NCI-H345 treated with DMSO at 0.1 percent for 48 hours (cell line): ENCODE measurements around the gene BRSK1.
"Not testable (repeated sequence)": the region's sequence is repeated elsewhere in the genome, so short reads cannot be mapped to it uniquely, and the experiment has no call there.

Experiments used
- DNase-seq: peaks from one replicate; lab custom pipeline; 2025; ENCODE audit not compliant: unreplicated experiment; lab: John Stamatoyannopoulos, UW

Gene BRSK1

GRCh38 chr19:55325172-55325571 is 41.4 kb downstream of the BRSK1 start, which contains the start of gene TMEM150B:
Gene TMEM150B (minus strand): TSS chr19:55325341. CDS start chr19:55321036, 4,305 bp downstream.
- no peak for DNase-seq

GRCh38 chr19:55328774-55329318 is 45.0 kb downstream of the BRSK1 start:
- not testable (repeated sequence) for DNase-seq

DNA sequence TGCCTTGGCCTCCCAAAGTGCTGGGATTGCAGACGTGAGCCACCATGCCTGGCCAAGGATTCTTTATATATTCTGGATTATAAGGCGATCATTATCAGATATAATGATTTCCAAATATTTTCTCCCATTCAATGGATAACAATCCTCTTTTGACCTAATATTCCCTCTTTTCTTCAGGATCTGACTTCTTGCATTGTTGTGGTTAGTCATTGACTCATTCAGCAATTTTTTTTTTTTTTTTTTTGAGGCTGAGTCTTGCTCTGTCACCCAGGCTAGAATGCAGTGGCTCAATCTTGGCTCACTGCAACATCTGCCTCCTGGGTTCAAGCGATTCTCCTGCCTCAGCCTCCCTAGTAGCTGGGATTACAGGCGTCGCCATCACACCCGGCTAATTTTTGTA is 46.0 kb downstream of the BRSK1 start:
- DNase-seq = not testable (repeated sequence)

GRCh38 chr19:55333870-55334269 is 50.1 kb downstream of the BRSK1 start:
- no peak for DNase-seq

DNA sequence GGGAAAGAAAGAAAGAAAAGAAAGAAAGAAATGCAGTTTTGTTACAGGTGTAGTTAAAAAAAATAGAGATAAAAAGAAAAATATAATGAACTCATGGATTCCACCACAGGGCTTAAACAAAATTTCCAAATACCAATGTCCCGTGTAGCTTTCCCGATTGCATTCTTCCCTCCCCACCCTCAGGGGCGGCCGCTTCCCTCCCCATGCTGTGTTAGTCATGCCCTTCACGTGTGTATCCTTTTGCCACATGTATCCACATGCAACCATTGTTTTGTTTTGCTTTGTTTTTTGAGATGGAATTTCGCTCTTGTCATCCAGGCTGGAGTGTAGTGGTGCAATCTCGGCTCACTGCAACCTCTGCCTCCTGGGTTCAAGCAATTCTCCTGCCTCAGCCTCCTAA is 52.3 kb downstream of the BRSK1 start:
- no peak for DNase-seq

GRCh38 chr19:55339105-55339888 is 55.5 kb downstream of the BRSK1 start, which contains the start of gene KMT5C:
Gene KMT5C (plus strand): TSS chr19:55339876. CDS start chr19:55341937, 2,061 bp downstream.
- peak; percentile 100 for DNase-seq

GRCh38 chr19:55339889-55340783 is 56.3 kb downstream of the BRSK1 start:
- no peak for DNase-seq

- no peak for DNase-seq
Measured at GRCh38 chr19:55340784-55341147, 57.0 kb downstream of the BRSK1 start.

- DNase-seq = peak; percentile 51
Measured at GRCh38 chr19:55341171-55341588, 57.4 kb downstream of the BRSK1 start.

DNA sequence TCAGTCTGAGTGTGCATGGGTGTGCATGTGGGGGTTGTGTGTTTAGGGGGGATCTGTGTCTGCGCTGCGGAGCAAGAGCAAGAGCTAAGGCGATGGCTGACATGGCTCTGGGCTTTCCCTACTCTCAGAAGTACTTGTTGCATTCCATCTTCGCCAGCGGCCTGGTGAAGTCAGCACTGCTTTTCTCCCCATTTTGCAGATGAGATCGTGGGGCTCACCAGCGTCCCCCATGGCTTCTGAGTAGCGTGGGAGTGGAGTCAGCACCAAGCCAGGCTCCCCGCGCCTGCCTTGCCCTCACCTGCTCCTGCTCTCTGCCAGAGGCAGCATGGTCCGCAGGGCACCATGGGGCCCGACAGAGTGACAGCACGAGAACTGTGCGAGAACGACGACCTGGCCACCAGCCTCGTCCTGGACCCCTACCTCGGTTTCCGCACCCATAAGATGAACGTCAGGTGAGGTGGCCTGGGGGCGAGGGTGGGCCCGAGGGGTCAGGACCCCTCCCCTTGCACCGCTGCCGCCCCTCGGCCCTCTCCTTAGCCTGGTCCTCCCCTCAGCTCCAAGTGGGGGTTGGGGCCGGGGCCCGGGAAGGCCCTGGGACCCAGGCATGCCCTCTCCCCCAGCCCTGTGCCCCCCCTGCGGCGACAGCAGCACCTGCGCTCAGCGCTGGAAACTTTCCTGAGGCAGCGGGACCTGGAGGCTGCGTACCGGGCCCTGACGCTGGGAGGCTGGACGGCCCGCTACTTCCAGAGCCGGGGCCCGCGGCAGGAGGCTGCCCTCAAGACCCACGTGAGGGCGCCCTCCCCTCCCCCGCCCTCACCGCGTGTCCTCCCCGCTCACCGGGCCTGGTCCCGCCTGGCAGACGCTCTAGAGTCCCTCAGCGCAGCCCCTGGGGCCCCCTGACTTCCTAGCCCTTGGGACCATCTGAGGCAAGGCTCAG is 58.1 kb downstream of the BRSK1 start:
- no peak for DNase-seq

- DNase-seq = peak; percentile 18
Measured at GRCh38 chr19:55344444-55344843, 60.6 kb downstream of the BRSK1 start.

GRCh38 chr19:55345101-55345817 is 61.5 kb downstream of the BRSK1 start:
- no peak for DNase-seq

DNA sequence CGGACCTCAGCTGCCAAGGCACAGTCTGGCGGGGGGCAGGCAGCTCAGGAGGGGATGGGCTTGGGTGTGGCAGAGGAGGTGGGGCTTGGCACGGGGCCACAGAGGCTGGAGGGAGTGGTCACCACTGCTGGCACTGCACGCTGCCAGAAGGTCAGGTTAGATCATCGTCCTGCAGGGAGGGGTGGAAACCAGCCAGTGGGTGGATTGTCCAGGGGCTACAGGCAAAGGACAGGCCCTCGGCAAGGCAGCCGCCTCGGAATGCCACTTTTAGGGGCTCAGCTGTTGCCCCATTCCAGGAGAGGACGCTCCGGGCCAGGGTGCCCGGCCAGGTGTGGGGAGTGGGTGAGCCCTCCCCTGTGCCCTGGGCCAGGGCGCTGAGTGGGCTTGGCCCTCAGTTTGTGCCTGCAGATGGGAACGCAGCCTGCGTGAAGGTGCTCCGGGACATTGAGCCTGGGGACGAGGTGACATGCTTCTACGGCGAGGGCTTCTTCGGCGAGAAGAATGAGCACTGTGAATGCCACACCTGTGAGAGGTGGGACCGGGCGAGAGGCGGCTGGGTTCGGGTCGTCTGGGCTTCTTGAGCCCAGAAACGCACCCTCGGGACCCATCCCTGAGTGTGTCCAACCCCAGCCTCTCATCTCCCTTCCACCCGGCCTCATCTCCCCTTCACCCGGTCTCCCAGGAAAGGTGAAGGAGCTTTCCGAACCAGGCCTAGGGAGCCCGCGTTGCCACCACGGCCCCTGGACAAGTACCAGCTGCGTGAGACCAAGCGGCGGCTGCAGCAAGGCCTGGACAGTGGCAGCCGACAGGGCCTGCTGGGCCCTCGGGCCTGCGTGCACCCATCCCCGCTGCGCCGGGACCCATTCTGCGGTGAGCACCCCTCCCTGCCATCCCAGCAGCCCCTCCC is 62.3 kb downstream of the BRSK1 start:
- no peak for DNase-seq

DNA sequence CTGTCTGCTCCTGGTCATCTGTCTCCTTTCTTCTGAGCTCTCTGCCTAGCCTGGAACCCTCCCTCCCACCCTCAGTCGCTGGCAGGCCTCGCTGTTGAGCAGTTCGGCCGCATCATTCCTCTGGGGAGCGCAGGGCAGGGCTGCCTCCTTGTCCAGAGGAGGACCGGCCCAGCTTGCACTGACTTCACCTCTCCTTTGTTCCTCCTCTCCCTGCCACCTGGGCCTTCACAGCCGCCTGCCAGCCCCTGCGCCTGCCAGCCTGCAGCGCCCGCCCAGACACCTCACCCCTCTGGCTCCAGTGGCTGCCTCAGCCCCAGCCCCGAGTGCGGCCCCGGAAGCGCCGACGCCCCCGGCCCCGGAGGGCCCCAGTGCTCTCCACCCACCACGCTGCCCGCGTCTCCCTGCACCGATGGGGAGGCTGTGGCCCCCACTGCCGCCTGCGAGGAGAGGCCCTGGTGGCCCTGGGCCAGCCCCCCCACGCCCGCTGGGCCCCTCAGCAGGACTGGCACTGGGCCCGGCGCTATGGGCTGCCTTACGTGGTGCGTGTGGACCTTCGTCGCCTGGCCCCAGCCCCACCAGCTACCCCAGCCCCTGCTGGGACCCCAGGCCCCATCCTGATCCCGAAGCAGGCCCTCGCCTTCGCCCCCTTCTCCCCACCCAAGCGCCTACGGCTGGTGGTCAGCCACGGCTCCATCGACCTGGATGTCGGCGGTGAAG is 63.1 kb downstream of the BRSK1 start:
- no peak for DNase-seq

DNA sequence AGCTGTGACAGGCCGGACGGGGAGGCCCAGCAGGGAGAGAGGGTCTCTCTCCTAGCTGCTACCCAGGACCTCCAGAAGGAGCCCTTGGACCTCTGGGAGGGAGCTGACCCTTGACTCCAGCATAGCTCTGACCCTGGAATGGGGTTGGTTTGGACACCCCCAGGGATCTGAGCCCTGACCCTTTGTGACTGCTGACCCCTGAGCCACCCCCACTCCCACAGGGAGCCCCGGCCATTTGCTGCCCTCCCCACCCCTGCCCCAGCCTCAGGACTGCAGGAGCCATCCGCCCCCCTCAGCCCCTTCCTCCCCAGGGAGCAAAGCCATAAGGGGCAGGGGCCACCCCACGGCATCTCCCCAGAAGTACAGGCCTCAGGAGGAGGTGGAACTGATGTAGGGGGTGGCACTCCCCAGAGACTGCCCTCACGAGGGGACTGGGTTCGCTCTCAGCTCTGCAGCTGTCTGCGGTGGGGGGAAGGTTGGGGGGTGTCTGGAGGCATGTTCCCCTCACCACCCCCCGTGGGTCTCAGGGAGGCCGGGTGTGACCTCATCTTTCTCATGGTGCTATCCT is 63.7 kb downstream of the BRSK1 start:
- DNase-seq = no peak

GRCh38 chr19:55348317-55349034 is 64.7 kb downstream of the BRSK1 start:
- no peak for DNase-seq

- DNase-seq = no peak
Measured at GRCh38 chr19:55350620-55351315, 67.0 kb downstream of the BRSK1 start.
